SK-N-SH (cell line): Measurements from ENCODE around the gene HCN1. TPM values are rescaled to one million over a fixed set of nuclear protein-coding genes. Genes with fewer than 3 reads are reported as not detected.

Source experiments
- CTCF ChIA-PET: fragments of 300-600, 350-600 bp; formaldehyde crosslinking; extraction: SDS; loops from one replicate; lab custom pipeline; 2021; lab: Yijun Ruan, JAX
- POLR2A ChIA-PET: fragments of 350-600 bp; sonication (Branson Sonifier 250); formaldehyde crosslinking; extraction: SDS; loops from one replicate; lab custom pipeline; 2020; ENCODE audit warnings: antibody characterized with exemption, inconsistent platforms; lab: Yijun Ruan, JAX
- DNase-seq: peaks from one replicate; pipeline ENCODE4 v3.0.0; 2012
- H2AFZ ChIP-seq: fragments of 200-600 bp; sonication (generic); 2 replicates; pipeline ENCODE4 v1.8.1; 2016; ENCODE audit warnings: antibody characterized with exemption, mild to moderate bottlenecking, low read depth
- H3F3A ChIP-seq: fragments of 200-600 bp; sonication (generic); replicated peaks from 2 replicates; pipeline ENCODE3; 2016; ENCODE audit warnings: antibody characterized with exemption, mild to moderate bottlenecking; ENCODE audit not compliant: insufficient read depth
- H3K27ac ChIP-seq, 2 experiments: fragments of 200-500 bp in 1 of 2; fragments of 200-600 bp in 1 of 2; sonication (Bioruptor generic) in 1 of 2; sonication (generic), shearing (Covaris generic) in 1 of 2; 2 replicates each; pipeline versions ENCODE4 v1.5.1 to v1.6.1; 2014 to 2016; ENCODE audit warnings: low read depth in 2 of 2, inconsistent platforms in 1 of 2, low read length in 1 of 2, mild to moderate bottlenecking in 1 of 2, mixed read lengths in 1 of 2
- H3K27me3 ChIP-seq: fragments of 200-600 bp; sonication (generic), shearing (Covaris generic); 2 replicates; pipeline ENCODE4 v1.6.1; 2016; ENCODE audit warnings: mixed run types; ENCODE audit not compliant: insufficient read depth
- H3K36me3 ChIP-seq, 2 experiments: fragments of 200-500 bp in 1 of 2; fragments of 200-600 bp in 1 of 2; sonication (Bioruptor generic) in 1 of 2; sonication (generic) in 1 of 2; replicated peaks in 1 of 2; 2 replicates each; pipeline versions ENCODE3 to v1.5.1; 2014 to 2016; ENCODE audit warnings: low read length in 1 of 2, mild to moderate bottlenecking in 1 of 2; ENCODE audit not compliant: insufficient read depth in 2 of 2, control insufficient read depth in 1 of 2
- H3K4me1 ChIP-seq, 2 experiments: fragments of 200-500 bp in 1 of 2; fragments of 200-600 bp in 1 of 2; sonication (Bioruptor generic) in 1 of 2; sonication (generic), shearing (Covaris generic) in 1 of 2; 2 replicates each; pipeline versions ENCODE4 v1.5.1 to v1.6.1; 2014 to 2016; ENCODE audit warnings: low read depth in 1 of 2, low read length in 1 of 2, mixed run types in 1 of 2; ENCODE audit not compliant: insufficient read depth in 2 of 2, control insufficient read depth in 1 of 2
- H3K4me2 ChIP-seq: fragments of 200-600 bp; sonication (generic), shearing (Covaris generic); 2 replicates; pipeline ENCODE4 v1.6.1; 2017; ENCODE audit warnings: mixed run types
- H3K4me3 ChIP-seq, 2 experiments: fragments of 200-500 bp in 1 of 2; fragments of 200-600 bp in 1 of 2; sonication (Bioruptor generic) in 1 of 2; sonication (generic), shearing (Covaris generic) in 1 of 2; 2 replicates each; pipeline versions ENCODE4 v1.5.1 to v1.8.1; 2014 to 2016; ENCODE audit warnings: low read depth in 2 of 2, inconsistent platforms in 1 of 2, low read length in 1 of 2, mild to moderate bottlenecking in 1 of 2, mixed read lengths in 1 of 2, moderate library complexity in 1 of 2
- H3K79me2 ChIP-seq: fragments of 200-600 bp; sonication (generic); 2 replicates; pipeline ENCODE4 v1.8.1; 2017; ENCODE audit warnings: mild to moderate bottlenecking; ENCODE audit not compliant: insufficient read depth
- H3K9ac ChIP-seq: fragments of 200-600 bp; sonication (generic); 2 replicates; pipeline ENCODE4 v1.6.1; 2017; ENCODE audit warnings: mixed run types
- H3K9me2 ChIP-seq: fragments of 200-600 bp; sonication (generic); 2 replicates; pipeline ENCODE4 v1.6.1; 2017; ENCODE audit warnings: mixed run types
- H3K9me3 ChIP-seq: fragments of 200-600 bp; sonication (generic); 2 replicates; pipeline ENCODE4 v1.6.1; 2017; ENCODE audit warnings: mixed run types, mild to moderate bottlenecking, moderate library complexity
- H4K20me1 ChIP-seq: fragments of 200-600 bp; sonication (generic); 2 replicates; pipeline ENCODE4 v1.6.1; 2017; ENCODE audit warnings: mild to moderate bottlenecking, mixed run types; ENCODE audit not compliant: insufficient read depth
- ELF1 ChIP-seq: IDR thresholded peaks from 2 replicates; pipeline ENCODE4 v1.4.0; 2012
- GATA2 ChIP-seq: sonication (generic); formaldehyde crosslinking; IDR thresholded peaks from 2 replicates; pipeline ENCODE4 v1.5.0; 2020; ENCODE audit warnings: mild to moderate bottlenecking, missing genetic modification reagents
- MEF2A ChIP-seq: IDR thresholded peaks from 2 replicates; pipeline ENCODE4 v1.4.0; 2012; ENCODE audit warnings: low read depth, borderline replicate concordance
- NFIC ChIP-seq: IDR thresholded peaks from 2 replicates; pipeline ENCODE4 v1.4.0; 2012; ENCODE audit warnings: borderline replicate concordance
- RFX5 ChIP-seq: IDR thresholded peaks from 2 replicates; pipeline ENCODE4 v1.6.1; 2012; ENCODE audit warnings: mild to moderate bottlenecking, improper control_type of control experiment, low read length
- TCF12 ChIP-seq: IDR thresholded peaks from 2 replicates; pipeline ENCODE4 v1.4.0; 2012
- TEAD4 ChIP-seq: IDR thresholded peaks from 2 replicates; pipeline ENCODE4 v1.4.0; 2012; ENCODE audit warnings: mild to moderate bottlenecking, borderline replicate concordance; ENCODE audit not compliant: insufficient read depth
- WGBS: methylation state at CpG from one replicate; pipeline ENCODE4 v1.1.6; 2017; ENCODE audit warnings: low lambda C conversion rate; 5-methylcytosine and 5-hydroxymethylcytosine counted together
- polyA plus RNA-seq, 3 experiments: library from polyadenylated mRNA; depleted of rRNA; stranded (reverse); fragments of >200 nt; gene quantifications; 2 replicates each; pipeline ENCODE4 v1.2.3, GENCODE V29; 2012
- TF ChIP-seq, protein P1 (sequence below): IDR thresholded peaks from 2 replicates; pipeline ENCODE4; 2012

HCN1 gene
- polyA plus RNA-seq, 1 of the 3 experiments (the other 2 are of a cell fraction), result not detected

DNA sequence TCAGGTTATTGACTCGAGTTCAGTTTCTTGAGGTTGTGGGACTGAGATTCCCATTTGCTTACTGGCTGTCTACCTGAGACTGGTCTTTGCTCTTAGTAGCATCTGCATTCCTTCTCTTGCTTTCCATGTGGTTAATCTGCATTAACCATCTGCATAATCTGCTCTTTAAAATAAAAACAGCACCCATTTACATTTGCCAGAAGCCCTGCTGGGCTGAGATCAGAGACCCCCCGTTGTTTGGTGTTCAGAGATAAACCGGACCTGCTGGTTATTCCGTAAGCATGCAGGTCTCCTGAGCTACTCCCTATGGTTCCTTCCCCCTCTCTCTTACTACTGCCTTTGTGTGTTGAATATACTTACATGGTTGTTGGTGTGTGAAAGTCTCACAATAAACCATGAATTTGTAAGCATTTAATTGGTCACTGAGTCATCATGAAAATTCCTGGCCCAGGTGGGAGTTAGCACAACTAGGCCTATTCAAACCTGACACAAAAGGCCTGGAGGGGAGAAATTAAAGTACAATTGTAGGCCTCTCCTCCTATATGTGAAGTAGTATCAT lies 490.7 kb downstream of the HCN1 start:
- H3K9ac ChIP-seq, result no peak overlapping the region
- no peaks in the 10 kb centered on the region for H3F3A ChIP-seq
- H3K4me1 ChIP-seq, result no peaks in the 10 kb centered on the region
- H3K4me2 ChIP-seq, result no peak overlapping the region
- no peak for TF ChIP-seq TCF12
- no peak for TF ChIP-seq TEAD4
- TF ChIP-seq, protein P1, sequence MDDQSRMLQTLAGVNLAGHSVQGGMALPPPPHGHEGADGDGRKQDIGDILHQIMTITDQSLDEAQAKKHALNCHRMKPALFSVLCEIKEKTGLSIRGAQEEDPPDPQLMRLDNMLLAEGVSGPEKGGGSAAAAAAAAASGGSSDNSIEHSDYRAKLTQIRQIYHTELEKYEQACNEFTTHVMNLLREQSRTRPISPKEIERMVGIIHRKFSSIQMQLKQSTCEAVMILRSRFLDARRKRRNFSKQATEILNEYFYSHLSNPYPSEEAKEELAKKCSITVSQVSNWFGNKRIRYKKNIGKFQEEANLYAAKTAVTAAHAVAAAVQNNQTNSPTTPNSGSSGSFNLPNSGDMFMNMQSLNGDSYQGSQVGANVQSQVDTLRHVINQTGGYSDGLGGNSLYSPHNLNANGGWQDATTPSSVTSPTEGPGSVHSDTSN, result no peak
- TF ChIP-seq ELF1, result no peak
- TF ChIP-seq NFIC, result no peak
- no peak for TF ChIP-seq RFX5
- no peak for TF ChIP-seq MEF2A
- no peak for TF ChIP-seq GATA2 (CRISPR knock-in tag)
- H2AFZ ChIP-seq, result no peak overlapping the region
- no peaks in the 10 kb centered on the region for H3K9me2 ChIP-seq
- DNase-seq, result no peak
- no peaks in the 10 kb centered on the region for H4K20me1 ChIP-seq
- ChIA-PET POLR2A (no interaction called here), CTCF (no interaction called here)
- WGBS, result 19% methylated on average over 4 of the region's 4 CpGs
- H3K9me3 ChIP-seq, result no peaks in the 10 kb centered on the region
- H3K27ac ChIP-seq, result no peak overlapping the region
- H3K36me3 ChIP-seq, result no peaks in the 10 kb centered on the region
- no peaks in the 10 kb centered on the region for H3K27me3 ChIP-seq
- no peaks in the 10 kb centered on the region for H3K79me2 ChIP-seq
- H3K4me3 ChIP-seq, result no peak overlapping the region
